ENCODE data around the gene FAM13C.
"Not testable (repeated sequence)": the region's sequence is repeated elsewhere in the genome, so short reads cannot be mapped to it uniquely, and the experiment has no call there.

Gene FAM13C

DNA sequence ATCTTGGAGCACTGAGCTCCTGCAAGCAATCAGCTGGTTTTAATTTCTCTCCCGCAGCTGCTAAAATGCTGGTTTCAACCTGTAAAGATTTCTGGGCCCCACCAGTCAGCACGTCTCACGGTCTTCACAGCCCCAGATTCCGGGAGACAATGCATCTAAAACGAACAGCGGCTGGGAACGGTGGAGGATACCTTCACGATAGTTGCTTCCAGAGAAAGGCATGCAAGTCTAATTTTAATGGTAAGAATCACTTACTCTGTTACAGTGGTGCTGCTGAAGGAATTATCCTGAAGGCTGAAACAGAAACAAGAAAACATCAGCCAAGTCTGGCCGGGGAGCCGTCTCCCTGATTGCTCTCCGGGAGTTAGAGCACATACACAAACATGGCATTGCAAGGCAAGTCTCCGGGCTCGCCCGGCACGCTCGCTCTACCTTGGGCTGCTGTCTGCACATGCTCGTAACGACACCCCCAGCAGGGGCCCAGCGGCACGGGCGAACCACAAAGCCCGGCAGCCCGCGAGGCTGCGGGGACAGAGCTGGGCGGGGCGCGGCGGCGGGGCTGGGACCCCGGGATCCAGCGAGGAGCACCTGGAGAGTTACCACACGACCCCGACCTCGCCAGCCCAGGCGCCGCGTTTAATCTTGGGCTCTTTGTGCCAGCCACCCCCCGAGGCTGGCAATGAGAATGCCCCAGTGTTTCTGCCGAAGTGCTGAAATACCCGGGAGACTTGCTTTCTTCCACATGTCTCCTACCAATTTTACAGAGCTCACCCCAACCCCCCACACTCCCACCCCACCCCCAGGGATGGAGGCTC, at the start of gene FAM13C:
TSS of gene FAM13C (minus strand) at position 406 of the 815 bp plus-strand sequence. CDS start at position 317, 89 bp downstream.
- DNase-seq = peak; percentile 28

GRCh38 chr10:59405235-59405634, 42.9 kb upstream of the FAM13C start:
- DNase-seq = no peak

GRCh38 chr10:59400214-59400613, 37.9 kb upstream of the FAM13C start:
- DNase-seq = no peak

DNA sequence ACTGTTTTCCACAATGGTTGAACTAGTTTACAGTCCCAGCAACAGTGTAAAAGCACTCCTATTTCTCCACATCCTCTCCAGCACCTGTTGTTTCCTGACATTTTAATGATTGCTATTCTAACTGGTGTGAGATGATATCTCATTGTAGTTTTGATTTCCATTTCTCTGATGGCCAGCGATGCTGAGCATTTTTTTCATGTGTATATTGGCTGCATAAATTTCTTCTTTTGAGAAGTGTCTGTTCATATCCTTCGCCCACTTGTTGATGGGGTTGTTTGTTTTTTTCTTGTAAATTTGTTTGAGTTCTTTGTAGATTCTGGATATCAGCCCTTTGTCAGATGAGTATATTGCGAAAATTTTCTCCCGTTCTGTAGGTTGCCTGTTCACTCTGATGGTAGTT, 37.0 kb upstream of the FAM13C start:
- DNase-seq = not testable (repeated sequence)

GRCh38 chr10:59397961-59398360, 35.6 kb upstream of the FAM13C start:
- no peak for DNase-seq

GRCh38 chr10:59395984-59396383, 33.6 kb upstream of the FAM13C start:
- DNase-seq = no peak

GRCh38 chr10:59393349-59393748, 31.0 kb upstream of the FAM13C start:
- no peak for DNase-seq

DNA sequence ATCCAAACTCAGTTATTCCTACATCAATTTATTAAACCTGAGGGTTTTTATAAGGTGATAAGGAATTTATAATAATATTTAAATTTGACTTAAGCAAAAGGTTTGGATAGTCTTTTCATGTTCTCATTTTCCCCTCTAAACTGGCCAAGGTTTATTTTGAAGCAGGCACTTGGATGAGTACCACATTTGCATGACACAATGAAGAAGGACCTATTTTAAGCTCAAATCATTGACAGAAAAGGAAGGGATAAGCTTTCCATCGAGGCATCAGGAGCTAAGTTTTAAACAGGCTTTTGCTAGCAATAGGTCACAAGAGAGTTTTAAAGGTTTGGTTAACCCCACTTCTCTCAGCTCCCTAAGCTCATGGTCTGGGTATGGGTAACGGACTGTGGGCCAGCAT, 28.7 kb upstream of the FAM13C start:
- no peak for DNase-seq

- DNase-seq = no peak
These were observed 26.3 kb upstream of the FAM13C start for GRCh38 chr10:59388671-59388976.

GRCh38 chr10:59387951-59388670, 25.8 kb upstream of the FAM13C start:
- peak; percentile 90 for DNase-seq

DNA sequence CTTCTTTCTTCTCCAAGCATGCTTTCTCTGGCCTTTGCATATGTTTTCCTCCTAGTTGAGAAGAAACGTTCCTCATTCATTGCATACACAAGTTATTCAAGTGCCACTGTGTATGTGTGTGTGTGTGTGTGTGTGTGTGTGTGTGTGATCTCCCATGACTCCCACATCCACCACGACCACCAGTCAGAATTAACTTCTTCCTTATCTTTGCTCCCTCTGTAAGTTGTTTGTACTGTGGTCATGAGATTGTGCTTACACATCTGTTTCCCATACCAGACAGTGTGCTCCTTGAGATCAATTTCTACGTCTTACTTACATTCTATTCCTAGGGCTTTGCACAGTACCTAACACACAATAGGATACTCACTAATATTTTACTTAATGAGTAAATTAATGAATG, 22.4 kb upstream of the FAM13C start:
- DNase-seq = no peak

- DNase-seq = no peak
These were observed 21.6 kb upstream of the FAM13C start for GRCh38 chr10:59383908-59384307.

DNA sequence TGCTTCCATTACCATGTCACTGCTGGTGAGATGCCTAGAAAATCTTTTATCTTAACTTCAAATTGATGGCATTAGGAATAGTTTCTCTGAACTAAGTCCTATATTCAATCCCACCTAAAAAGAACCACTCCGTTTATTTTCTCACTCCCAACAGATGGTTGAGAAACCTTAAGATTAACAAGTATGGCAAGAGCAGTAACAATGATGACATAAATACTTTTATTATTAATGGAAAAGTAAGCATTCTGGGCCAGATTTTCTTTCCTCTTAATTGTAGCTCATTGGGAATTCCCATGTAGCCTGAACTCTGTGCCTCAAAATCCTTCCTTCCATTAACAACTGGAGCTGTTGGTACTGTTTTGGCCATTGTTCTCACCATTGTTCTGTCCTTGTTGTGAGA, 21.1 kb upstream of the FAM13C start:
- DNase-seq = no peak

- peak; percentile 75 for DNase-seq
These were observed 20.5 kb upstream of the FAM13C start for GRCh38 chr10:59382831-59383295.

DNA sequence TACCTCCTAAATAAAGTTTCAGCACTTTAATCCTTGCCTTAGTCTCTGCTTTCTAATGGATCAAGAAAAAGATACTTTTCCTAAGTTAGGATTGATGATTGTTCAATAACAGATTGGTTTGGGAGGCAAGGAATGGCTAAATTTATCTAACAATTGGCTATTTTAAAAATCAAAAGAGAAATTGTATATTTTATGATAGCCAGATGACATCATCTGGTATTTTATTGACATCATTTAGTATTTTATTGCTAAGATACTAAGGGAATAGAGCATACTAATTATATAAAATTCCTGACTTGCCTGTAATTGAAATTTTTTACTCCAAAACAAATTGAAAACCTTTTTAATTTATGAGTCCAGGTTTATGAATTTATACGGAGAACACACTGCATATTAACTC, 19.3 kb upstream of the FAM13C start:
- DNase-seq = no peak

- no peak for DNase-seq
These were observed 14.5 kb upstream of the FAM13C start for GRCh38 chr10:59376846-59377245.

DNA sequence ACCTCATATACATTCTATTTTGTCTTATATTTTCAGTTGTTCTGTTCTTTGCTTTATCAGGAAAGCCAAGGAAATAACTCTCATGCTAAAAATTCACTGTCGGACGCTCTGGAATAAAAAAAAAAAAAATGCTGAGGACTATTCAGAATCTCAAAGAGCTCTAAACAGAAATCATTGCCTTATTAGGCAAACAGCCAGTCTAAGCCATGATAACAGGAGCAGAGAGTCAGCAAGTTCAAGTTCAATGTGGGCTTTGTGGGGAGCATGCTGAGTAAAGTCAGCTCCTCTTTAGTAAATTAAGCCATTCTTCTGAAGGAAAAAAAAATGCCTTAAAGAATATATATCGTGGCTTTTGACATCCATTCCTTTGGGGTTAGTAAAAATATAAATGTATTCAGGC, 13.6 kb upstream of the FAM13C start:
- DNase-seq = no peak

DNA sequence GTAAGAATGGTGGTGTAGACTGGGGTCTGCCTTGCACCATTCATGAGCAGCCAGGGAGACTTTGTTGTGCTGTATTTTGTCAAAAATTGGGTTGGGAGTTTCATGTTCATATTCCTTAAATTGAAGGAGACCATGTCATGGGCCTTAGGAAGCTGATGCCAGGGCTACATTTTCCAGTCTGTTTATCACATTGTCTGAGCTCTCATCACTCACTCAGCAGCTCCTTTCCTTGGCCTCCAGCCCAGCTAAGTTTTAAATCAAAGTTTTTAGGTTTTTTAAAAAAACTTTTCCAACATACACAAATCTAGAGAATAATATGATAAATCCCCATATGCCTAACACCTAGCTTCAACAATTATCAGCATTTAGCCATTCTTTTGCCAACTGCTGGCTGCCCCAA, 12.6 kb upstream of the FAM13C start:
- no peak for DNase-seq

DNA sequence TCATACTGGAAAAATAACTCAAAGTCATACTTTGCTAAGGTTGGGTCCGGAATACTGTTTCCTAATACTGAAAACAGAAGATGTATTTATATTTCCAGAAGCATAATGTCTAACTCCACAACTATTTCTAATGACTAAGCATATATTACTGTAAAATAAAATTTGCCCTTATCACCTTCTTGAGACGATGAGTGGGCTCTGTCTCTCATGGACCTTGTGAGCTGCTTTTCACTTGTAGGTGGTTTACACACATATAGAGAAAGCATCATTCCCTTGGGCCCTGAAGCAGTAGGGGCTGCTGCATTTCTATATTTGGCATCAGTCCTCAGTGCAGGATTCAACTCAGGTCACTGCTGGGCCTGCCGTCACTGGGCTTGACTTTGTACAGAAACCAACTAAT, 10.7 kb upstream of the FAM13C start:
- DNase-seq = peak; percentile 44

- DNase-seq = no peak
These were observed 10.2 kb upstream of the FAM13C start for GRCh38 chr10:59372543-59372942.

DNA sequence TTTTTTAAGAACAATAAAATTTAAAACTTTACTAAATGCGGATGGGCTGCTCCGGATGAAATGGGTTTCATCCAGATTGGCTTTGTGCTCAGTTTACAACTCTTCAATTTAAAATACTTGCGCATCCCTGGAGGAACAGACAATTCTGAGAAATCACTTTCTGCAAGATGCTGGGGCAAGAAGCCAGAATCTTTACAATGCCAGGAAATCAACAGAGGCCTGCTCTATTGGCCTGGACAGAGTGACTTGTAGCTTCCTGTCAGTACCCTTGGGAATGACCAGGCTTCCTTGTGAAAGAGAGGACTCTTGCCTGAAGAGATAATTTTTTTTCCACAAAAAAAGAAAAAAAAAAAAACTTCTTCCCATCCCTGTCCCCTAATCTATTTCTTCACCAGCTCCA, 3.9 kb upstream of the FAM13C start:
- DNase-seq = no peak

- DNase-seq = no peak
These were observed 1.2 kb upstream of the FAM13C start for GRCh38 chr10:59363446-59363958.

GRCh38 chr10:59362959-59363381, 621 bp upstream of the FAM13C start:
- no peak for DNase-seq

DNA sequence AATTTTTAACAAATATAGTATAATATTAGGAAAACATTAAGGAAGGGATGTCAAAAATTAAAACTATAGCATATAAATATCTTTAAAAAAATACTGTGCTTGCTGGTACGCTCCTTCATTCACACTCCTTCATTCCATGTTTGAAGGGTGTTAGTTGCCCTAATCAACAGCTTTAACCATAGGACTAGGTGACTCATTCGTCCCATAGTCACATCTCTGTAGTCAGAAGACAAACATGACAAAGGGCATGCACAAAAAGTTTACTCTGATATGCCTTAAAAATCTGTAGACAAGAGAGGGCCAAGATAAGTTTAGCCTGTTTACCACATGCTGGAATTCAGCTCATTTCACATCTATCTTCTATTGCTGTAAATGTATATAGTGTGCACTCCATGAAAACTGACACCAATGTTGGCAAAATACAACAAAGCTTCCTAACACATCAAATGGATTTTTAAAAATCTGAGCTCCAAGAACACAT, 646 bp downstream of the FAM13C start:
- no peak for DNase-seq
